ENCODE data around the gene PCED1B.

PCED1B gene

GRCh38 chr12:47222520-47223030, 143.2 kb downstream of the PCED1B start:
- POLR2A ChIA-PET = no interaction called here
- Histone ChIP-seq H3K4me3 (ENCODE audit: low read depth, low read length) (no peak overlapping the region), H3K4me1 (ENCODE audit: control insufficient read depth, insufficient read depth, low read length) (no peaks in the 10 kb centered on the region), H3K36me3 (ENCODE audit: control insufficient read depth in 2 of 2, insufficient read depth in 1 of 2, low read length in 2 of 2) (no peaks in the 10 kb centered on the region), H3K27ac (ENCODE audit: extremely low read depth, low read depth, low read length) (no peak overlapping the region), H3K9me3 (ENCODE audit: control insufficient read depth, insufficient read depth, low read depth, low read length) (no peaks in the 10 kb centered on the region)
- CTCF ChIA-PET = no interaction called here
- TF ChIP-seq ZNF223 (tag by site-specific recombination; IDR thresholded peaks at IDR 0.05) (no peak), ZNF560 (tag by site-specific recombination; IDR thresholded peaks at IDR 0.05; ENCODE audit: borderline replicate concordance) (no peak), ZFP69B (tag by site-specific recombination; IDR thresholded peaks at IDR 0.05) (no peak), PRDM1 (tag by site-specific recombination; IDR thresholded peaks at IDR 0.05) (no peak), ZNF174 (tag by site-specific recombination; IDR thresholded peaks at IDR 0.05) (no peak), ZNF580 (tag by site-specific recombination; IDR thresholded peaks at IDR 0.05) (no peak), ZNF704 (tag by site-specific recombination; IDR thresholded peaks at IDR 0.05) (no peak), ZFP37 (tag by site-specific recombination; IDR thresholded peaks at IDR 0.05) (no peak)

- ChIA-PET POLR2A (no interaction called here), CTCF (no interaction called here)
- TF ChIP-seq ZNF561 (tag by site-specific recombination; IDR thresholded peaks at IDR 0.05; ENCODE audit: borderline replicate concordance) (no peak), CTCF (tag by site-specific recombination; IDR thresholded peaks at IDR 0.05) (no peak), ZNF146 (tag by site-specific recombination; IDR thresholded peaks at IDR 0.05) (no peak), ZNF792 (tag by site-specific recombination; IDR thresholded peaks at IDR 0.05) (no peak), ZFP37 (tag by site-specific recombination; IDR thresholded peaks at IDR 0.05) (no peak), ZNF692 (tag by site-specific recombination; IDR thresholded peaks at IDR 0.05) (peak; percentile 55; the same call in 1 of the 2 replicates), ZNF132 (tag by site-specific recombination; IDR thresholded peaks at IDR 0.05; ENCODE audit: borderline replicate concordance) (no peak), ZFHX2 (tag by site-specific recombination; conservative IDR thresholded peaks at IDR 0.05) (peak; percentile 49), GLIS1 (tag by site-specific recombination; IDR thresholded peaks at IDR 0.05) (peak; percentile 40; the same call in 1 of the 2 replicates), HOXC10 (CRISPR knock-in tag; IDR thresholded peaks at IDR 0.05) (no peak), ZFP69B (tag by site-specific recombination; IDR thresholded peaks at IDR 0.05) (0 out of 2 replicates have a peak, but pooled peaks have one; percentile 49), HOXA7 (CRISPR knock-in tag; IDR thresholded peaks at IDR 0.05; ENCODE audit: borderline replicate concordance) (no peak), GFI1B (tag by site-specific recombination; IDR thresholded peaks at IDR 0.05) (no peak), ZBTB48 (tag by site-specific recombination; IDR thresholded peaks at IDR 0.05) (no peak), ZNF335 (tag by site-specific recombination; conservative IDR thresholded peaks at IDR 0.05) (no peak), SALL2 (tag by site-specific recombination; IDR thresholded peaks at IDR 0.05; ENCODE audit: borderline replicate concordance) (no peak), ZNF501 (tag by site-specific recombination; IDR thresholded peaks at IDR 0.05) (no peak), ZNF843 (tag by site-specific recombination; IDR thresholded peaks at IDR 0.05) (no peak), OSR2 (tag by site-specific recombination; IDR thresholded peaks at IDR 0.05) (no peak)
- Histone ChIP-seq H3K4me3 (ENCODE audit: low read depth, low read length) (no peak overlapping the region), H3K27ac (ENCODE audit: extremely low read depth, low read depth, low read length) (no peak overlapping the region), H3K9me3 (ENCODE audit: control insufficient read depth, insufficient read depth, low read depth, low read length) (no peaks in the 10 kb centered on the region), H3K4me1 (ENCODE audit: control insufficient read depth, insufficient read depth, low read length) (no peaks in the 10 kb centered on the region), H3K36me3 (ENCODE audit: control insufficient read depth in 2 of 2, insufficient read depth in 1 of 2, low read length in 2 of 2) (no peaks in the 10 kb centered on the region)
Measured at GRCh38 chr12:47223031-47223847, 143.8 kb downstream of the PCED1B start.

Data from HEK293 (cell line).